HepG2 (cell line): ENCODE data around the gene MCF2L. TPM values are rescaled to one million over a fixed set of nuclear protein-coding genes. Genes with fewer than 3 reads are reported as not detected.

Experiments
- MXD3 ChIP-seq: IDR thresholded peaks from 2 replicates; pipeline ENCODE4 v1.6.1; 2016; ENCODE audit warnings: mild to moderate bottlenecking, missing biosample characterization, missing genetic modification reagents
- PREB ChIP-seq: sonication (generic); formaldehyde crosslinking; IDR thresholded peaks from 2 replicates; pipeline ENCODE4 v1.4.0; 2020; ENCODE audit warnings: missing genetic modification reagents
- SKIL ChIP-seq: sonication (generic); formaldehyde crosslinking; IDR thresholded peaks from 2 replicates; pipeline ENCODE4 v1.8.0; 2022; ENCODE audit warnings: missing genetic modification reagents, mild to moderate bottlenecking, moderate library complexity, borderline replicate concordance
- ZBTB26 ChIP-seq: IDR thresholded peaks from 2 replicates; pipeline ENCODE4 v1.6.1; 2016; ENCODE audit warnings: missing compliant biosample characterization, missing genetic modification reagents, borderline replicate concordance
- ZBTB40 ChIP-seq, 2 experiments: fragments of 450-650 bp in 1 of 2; sonication (generic) in 1 of 2; formaldehyde crosslinking in 1 of 2; IDR thresholded peaks; 2 replicates each; pipeline versions ENCODE4 v1.6.1 to v1.8.0; 2016 to 2022; ENCODE audit warnings: antibody characterized with exemption in 1 of 2, mild to moderate bottlenecking in 1 of 2, missing genetic modification reagents in 1 of 2
- ZNF766 ChIP-seq: sonication (generic); formaldehyde crosslinking; IDR thresholded peaks from 2 replicates; pipeline ENCODE4 v1.5.0; 2020; ENCODE audit warnings: missing genetic modification reagents, borderline replicate concordance
- ZXDC ChIP-seq: sonication (generic); formaldehyde crosslinking; IDR thresholded peaks from 2 replicates; pipeline ENCODE4 v1.5.0; 2020; ENCODE audit warnings: mild to moderate bottlenecking, missing genetic modification reagents
- polyA plus RNA-seq, 8 experiments: library from polyadenylated mRNA; depleted of rRNA in 3 of 8; stranded (reverse) in 7 of 8; unstranded in 1 of 8; fragments of >200 nt; fragmentation: Illumina TruSeq in 4 of 8; extraction: Trizol in 4 of 8; gene quantifications; 2 replicates each; pipeline versions ENCODE4 v1.2.1 to v1.2.3, GENCODE V29; 2011 to 2016; ENCODE audit warnings: low read depth in 4 of 8, missing spikeins in 1 of 8, mixed read lengths in 1 of 8; ENCODE audit not compliant: insufficient read depth in 1 of 8
- total RNA-seq, 5 experiments: library from RNA; depleted of rRNA; stranded (reverse); fragments of >200 nt; fragmentation: Illumina TruSeq; extraction: Trizol; gene quantifications; 2 replicates each; pipeline ENCODE4 v1.2.3, GENCODE V29; 2016; ENCODE audit warnings: low read depth in 1 of 5

Gene MCF2L
- total and polyA plus RNA-seq, 2 of the 13 experiments (the other 11 are each of a cell fraction or from before 2014, with no cell fraction given) = 19.4 to 28.4 TPM

- no peak for TF ChIP-seq ZBTB26 (CRISPR knock-in tag)
- no peak for TF ChIP-seq ZXDC (CRISPR knock-in tag)
- no peak for TF ChIP-seq SKIL (CRISPR knock-in tag)
- no peak for TF ChIP-seq PREB
- no peak for TF ChIP-seq MXD3 (CRISPR knock-in tag)
- no peak for TF ChIP-seq ZBTB40 (IDR thresholded peaks at IDR 0.05)
- TF ChIP-seq ZBTB40 (CRISPR knock-in tag; IDR thresholded peaks at IDR 0.05) = 0 out of 2 replicates have a peak, but pooled peaks have one; percentile 28
- no peak for TF ChIP-seq ZNF766 (CRISPR knock-in tag)
Observed at GRCh38 chr13:112931028-112931934, 37.7 kb upstream of the MCF2L start (continued).
